ENCODE measurements around the gene TMEM106A.
"Not testable (repeated sequence)": the region's sequence is repeated elsewhere in the genome, so short reads cannot be mapped to it uniquely, and the experiment has no call there.

Gene TMEM106A

DNA sequence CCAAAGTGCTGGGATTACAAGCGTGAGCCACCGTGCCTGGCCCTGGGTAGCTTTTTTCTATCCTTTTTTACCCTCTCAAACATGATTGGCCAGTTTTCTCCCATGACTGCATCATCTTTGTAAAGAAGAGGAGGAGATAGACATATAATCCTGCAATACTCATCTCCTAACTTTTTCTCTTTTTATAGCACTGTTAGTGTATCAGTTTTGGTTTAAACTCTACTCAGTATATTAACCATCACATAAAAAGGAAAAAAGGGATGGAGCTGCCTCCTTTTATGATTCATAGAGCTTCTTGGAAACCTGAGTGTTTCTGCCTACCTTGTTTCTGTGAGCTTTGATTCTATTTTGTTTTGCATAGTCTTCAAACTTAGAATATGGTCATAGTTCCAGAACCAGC lies 12.0 kb upstream of the TMEM106A start:
- H3K4me1 Mint-ChIP-seq: no peaks in the 10 kb centered on the region
- no peaks in the 10 kb centered on the region for H3K9me3 Mint-ChIP-seq
- H3K36me3 Mint-ChIP-seq: peaks cover 30% of the 10 kb centered on the region
- no peak overlapping the region for H3K27ac Mint-ChIP-seq
- ATAC-seq (ENCODE audit: low read depth) (no peak), DNase-seq (ENCODE audit: low spot score in 2 of 2) (no peak)
- H3K4me3 Mint-ChIP-seq: no peak overlapping the region
- H3K27me3 Mint-ChIP-seq: no peaks in the 10 kb centered on the region

- no peaks in the 10 kb centered on the region for H3K4me1 Mint-ChIP-seq
- no peak overlapping the region for H3K4me3 Mint-ChIP-seq
- no peaks in the 10 kb centered on the region for H3K27me3 Mint-ChIP-seq
- no peaks in the 10 kb centered on the region for H3K9me3 Mint-ChIP-seq
- H3K27ac Mint-ChIP-seq: no peak overlapping the region
- DNase-seq (ENCODE audit: low spot score in 2 of 2) (no peak), ATAC-seq (ENCODE audit: low read depth) (no peak)
- peaks cover 28% of the 10 kb centered on the region for H3K36me3 Mint-ChIP-seq
Measured at GRCh38 chr17:43200127-43200526, 11.5 kb upstream of the TMEM106A start.

DNA sequence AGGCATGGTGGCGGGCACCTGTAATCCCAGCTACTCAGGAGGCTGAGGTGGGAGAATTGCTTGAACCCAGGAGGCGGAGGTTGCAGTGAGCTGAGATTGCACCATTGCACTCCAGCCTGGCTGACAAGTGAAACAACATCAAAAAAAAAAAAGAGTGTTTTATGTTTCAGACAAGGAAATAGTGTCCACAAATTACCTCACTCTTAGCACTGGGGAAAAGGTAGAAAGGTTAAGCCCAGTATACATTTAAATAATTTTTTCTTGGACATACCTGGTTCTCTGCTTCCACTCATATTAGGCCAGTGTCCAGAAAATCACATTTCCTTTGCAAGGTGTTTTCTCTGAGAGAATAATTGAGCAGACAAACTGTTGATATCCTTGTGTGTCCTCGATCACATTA lies 8.7 kb upstream of the TMEM106A start:
- not testable (repeated sequence) for H3K4me1 Mint-ChIP-seq; H3K9me3 Mint-ChIP-seq; ATAC-seq (ENCODE audit: low read depth); H3K27me3 Mint-ChIP-seq; DNase-seq (ENCODE audit: low spot score in 2 of 2); H3K4me3 Mint-ChIP-seq; H3K27ac Mint-ChIP-seq
- H3K36me3 Mint-ChIP-seq: peaks cover 29% of the 10 kb centered on the region

DNA sequence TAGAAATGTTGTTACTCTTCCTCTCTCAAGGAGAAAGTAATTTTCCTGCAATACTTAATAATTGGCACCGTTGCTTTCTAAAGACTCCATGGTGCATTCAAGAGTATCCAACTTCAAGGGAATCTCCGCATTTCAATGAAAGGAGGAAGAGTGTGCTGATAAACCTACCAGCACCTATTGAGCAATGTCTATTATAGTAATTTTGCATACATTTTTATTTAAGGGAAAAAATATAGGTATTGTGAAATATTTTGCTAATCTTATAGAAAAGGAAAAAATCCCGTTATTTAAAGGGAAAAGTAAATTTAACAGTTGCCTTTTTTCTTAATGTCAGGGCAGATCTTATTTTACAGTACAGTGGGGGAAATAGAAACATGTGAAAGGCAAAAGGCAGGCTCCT lies 1.1 kb upstream of the TMEM106A start:
- peak overlapping the region; percentile 93 for H3K27ac Mint-ChIP-seq

GRCh38 chr17:43211123-43211479 lies 574 bp upstream of the TMEM106A start:
- H3K27me3 Mint-ChIP-seq: no peaks in the 10 kb centered on the region
- ATAC-seq (ENCODE audit: low read depth): no peak
- no peaks in the 10 kb centered on the region for H3K9me3 Mint-ChIP-seq
- H3K4me1 Mint-ChIP-seq: peaks cover 25% of the 10 kb centered on the region
- no peak for DNase-seq (ENCODE audit: low spot score in 2 of 2)
- peak overlapping the region; percentile 94 for H3K4me3 Mint-ChIP-seq
- H3K27ac Mint-ChIP-seq: peak overlapping the region; percentile 93
- H3K36me3 Mint-ChIP-seq: peaks cover 17% of the 10 kb centered on the region

More for the DNA sequence above, 1.1 kb upstream of the TMEM106A start:
- Mint-ChIP-seq H3K27me3 (no peaks in the 10 kb centered on the region), H3K9me3 (no peaks in the 10 kb centered on the region), H3K4me3 (peak overlapping the region; percentile 94), H3K36me3 (peaks cover 15% of the 10 kb centered on the region), H3K4me1 (peaks cover 22% of the 10 kb centered on the region)
- no peak for DNase-seq (ENCODE audit: low spot score in 2 of 2)
- no peak for ATAC-seq (ENCODE audit: low read depth)

DNA sequence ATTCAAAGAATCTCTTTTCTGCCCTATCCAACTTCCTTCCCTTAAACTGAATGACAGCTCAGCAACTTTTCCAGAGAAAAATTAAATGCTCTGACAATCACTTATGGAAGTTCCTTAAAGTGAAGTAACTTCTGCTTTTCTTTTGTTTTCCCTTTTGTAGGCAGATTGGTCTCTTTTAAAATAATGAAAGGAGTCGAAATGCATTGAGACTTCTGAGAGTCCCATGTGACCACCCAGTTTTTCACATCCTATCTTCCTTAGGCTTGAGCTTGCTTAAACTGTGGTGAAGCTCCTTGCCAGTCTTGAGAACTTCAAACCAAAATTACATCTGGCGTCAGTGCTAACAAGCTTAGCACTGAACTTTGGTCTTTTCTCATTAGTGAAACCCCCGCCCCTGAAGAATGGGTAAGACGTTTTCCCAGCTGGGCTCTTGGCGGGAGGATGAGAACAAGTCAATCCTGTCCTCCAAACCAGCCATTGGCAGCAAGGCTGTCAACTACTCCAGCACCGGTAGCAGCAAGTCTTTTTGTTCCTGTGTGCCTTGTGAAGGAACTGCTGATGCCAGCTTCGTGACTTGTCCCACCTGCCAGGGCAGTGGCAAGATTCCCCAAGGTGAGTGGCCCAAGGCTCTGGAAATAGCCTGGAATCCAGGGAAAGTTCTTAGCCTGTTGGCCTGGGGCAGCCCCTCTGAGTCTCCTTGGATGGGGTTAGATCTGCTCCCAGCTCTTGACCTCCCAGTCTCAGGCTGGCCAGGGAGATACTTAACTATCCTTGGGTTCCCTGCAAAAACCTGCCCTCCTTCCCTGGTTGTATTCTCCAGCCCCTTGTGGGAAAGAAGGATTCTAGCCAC lies 1.2 kb downstream of the TMEM106A start:
- H3K27me3 Mint-ChIP-seq: no peaks in the 10 kb centered on the region
- H3K36me3 Mint-ChIP-seq: peaks cover 21% of the 10 kb centered on the region
- ATAC-seq (ENCODE audit: low read depth): no peak
- peak overlapping the region; percentile 94 for H3K4me3 Mint-ChIP-seq
- no peaks in the 10 kb centered on the region for H3K9me3 Mint-ChIP-seq
- H3K27ac Mint-ChIP-seq: peak overlapping the region; percentile 93
- peaks cover 27% of the 10 kb centered on the region for H3K4me1 Mint-ChIP-seq
- no peak for DNase-seq (ENCODE audit: low spot score in 2 of 2)

GRCh38 chr17:43213545-43213944 lies 1.9 kb downstream of the TMEM106A start:
- Mint-ChIP-seq H3K4me3 (peak overlapping the region; percentile 35), H3K36me3 (peaks cover 18% of the 10 kb centered on the region), H3K27me3 (no peaks in the 10 kb centered on the region), H3K27ac (no peak overlapping the region), H3K4me1 (peaks cover 24% of the 10 kb centered on the region), H3K9me3 (no peaks in the 10 kb centered on the region)
- DNase-seq (ENCODE audit: low spot score in 2 of 2) (no peak), ATAC-seq (ENCODE audit: low read depth) (no peak)

DNA sequence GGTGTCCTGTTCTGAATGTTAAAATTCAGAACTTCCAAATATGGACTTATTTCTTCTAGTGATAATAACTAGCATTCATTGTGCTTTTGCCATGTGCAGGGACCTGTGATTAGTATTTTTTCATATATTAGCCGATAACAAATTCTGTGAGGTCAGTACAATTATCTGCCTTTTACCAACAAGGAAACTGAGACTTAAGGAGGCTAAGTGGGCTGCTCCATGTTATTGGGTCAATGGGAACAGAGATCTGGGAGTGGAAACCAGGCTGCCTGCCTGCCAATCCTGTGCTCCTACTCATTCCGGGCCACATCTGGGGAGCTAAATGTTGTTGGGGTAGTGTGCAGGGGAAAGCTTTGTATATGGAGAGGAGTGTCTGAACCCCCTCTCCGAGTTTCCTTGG lies 3.7 kb downstream of the TMEM106A start:
- DNase-seq (ENCODE audit: low spot score in 2 of 2) (no peak), ATAC-seq (ENCODE audit: low read depth) (no peak)
- no peaks in the 10 kb centered on the region for H3K9me3 Mint-ChIP-seq
- no peaks in the 10 kb centered on the region for H3K27me3 Mint-ChIP-seq
- no peak overlapping the region for H3K27ac Mint-ChIP-seq
- H3K4me1 Mint-ChIP-seq: peaks cover 24% of the 10 kb centered on the region
- H3K36me3 Mint-ChIP-seq: peaks cover 21% of the 10 kb centered on the region
- H3K4me3 Mint-ChIP-seq: no peak overlapping the region

GRCh38 chr17:43216369-43216761 lies 4.7 kb downstream of the TMEM106A start:
- Mint-ChIP-seq H3K27ac (no peak overlapping the region), H3K36me3 (peaks cover 23% of the 10 kb centered on the region), H3K27me3 (no peaks in the 10 kb centered on the region), H3K9me3 (no peaks in the 10 kb centered on the region), H3K4me3 (no peak overlapping the region), H3K4me1 (peaks cover 20% of the 10 kb centered on the region)
- ATAC-seq (ENCODE audit: low read depth): no peak
- no peak for DNase-seq (ENCODE audit: low spot score in 2 of 2)

GRCh38 chr17:43216762-43217613 lies 5.3 kb downstream of the TMEM106A start:
- ATAC-seq (ENCODE audit: low read depth) (no peak), DNase-seq (ENCODE audit: low spot score in 2 of 2) (no peak)
- Mint-ChIP-seq H3K9me3 (no peaks in the 10 kb centered on the region), H3K36me3 (peaks cover 23% of the 10 kb centered on the region), H3K4me3 (no peak overlapping the region), H3K4me1 (peaks cover 19% of the 10 kb centered on the region), H3K27ac (no peak overlapping the region), H3K27me3 (no peaks in the 10 kb centered on the region)

DNA sequence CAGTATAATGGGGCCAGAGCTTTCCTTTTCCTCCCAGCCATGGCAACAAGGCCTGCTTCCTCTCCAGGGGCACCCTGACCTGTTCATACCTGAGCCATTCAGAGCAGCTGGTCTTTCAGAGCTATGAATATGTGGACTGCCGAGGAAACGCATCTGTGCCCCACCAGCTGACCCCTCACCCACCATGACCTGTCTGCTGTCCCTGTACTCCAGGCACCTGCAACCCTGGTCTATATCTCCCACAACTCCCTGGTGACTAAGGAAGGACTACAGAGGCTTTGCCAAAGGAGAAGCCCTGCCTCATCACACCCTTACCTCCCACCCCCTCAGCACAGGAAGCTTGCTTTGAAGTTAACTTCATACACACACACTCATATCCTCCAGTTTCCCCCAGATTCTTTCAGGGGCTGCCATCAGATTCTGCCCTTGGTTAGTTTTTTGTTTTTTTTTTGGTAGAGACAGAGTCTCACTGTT lies 6.0 kb downstream of the TMEM106A start:
- no peaks in the 10 kb centered on the region for H3K27me3 Mint-ChIP-seq
- H3K4me3 Mint-ChIP-seq: no peak overlapping the region
- H3K9me3 Mint-ChIP-seq: no peaks in the 10 kb centered on the region
- no peak for ATAC-seq (ENCODE audit: low read depth)
- H3K4me1 Mint-ChIP-seq: peaks cover 12% of the 10 kb centered on the region
- peaks cover 23% of the 10 kb centered on the region for H3K36me3 Mint-ChIP-seq
- peak overlapping the region; percentile 20 for H3K27ac Mint-ChIP-seq
- DNase-seq (ENCODE audit: low spot score in 2 of 2): peak in 1 of 2 donors; percentile 4

DNA sequence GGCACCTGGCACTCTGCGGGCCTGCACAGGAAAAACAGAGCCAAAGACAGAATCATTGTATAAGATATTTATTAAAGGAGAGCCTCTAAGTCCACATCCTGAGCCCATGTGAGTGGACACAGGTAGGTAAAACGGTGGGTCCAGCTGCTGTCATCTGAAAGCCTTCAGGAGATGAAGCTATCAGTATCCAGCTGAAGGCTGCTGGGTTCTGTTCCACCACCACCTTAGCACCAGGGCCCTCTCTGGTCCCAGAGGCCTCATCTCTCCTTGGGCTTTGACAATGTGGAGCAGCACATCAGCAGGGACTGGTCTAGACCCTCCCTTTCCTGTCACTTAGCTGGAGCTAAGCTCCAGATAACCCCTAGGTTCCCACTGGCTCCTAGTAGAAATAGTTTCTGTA lies 7.3 kb downstream of the TMEM106A start:
- H3K27ac Mint-ChIP-seq: no peak overlapping the region
- H3K27me3 Mint-ChIP-seq: no peaks in the 10 kb centered on the region
- ATAC-seq (ENCODE audit: low read depth) (no peak), DNase-seq (ENCODE audit: low spot score in 2 of 2) (peak in 1 of 2 donors; percentile 4)
- peaks cover 10% of the 10 kb centered on the region for H3K4me1 Mint-ChIP-seq
- H3K4me3 Mint-ChIP-seq: no peak overlapping the region
- no peaks in the 10 kb centered on the region for H3K9me3 Mint-ChIP-seq
- peaks cover 26% of the 10 kb centered on the region for H3K36me3 Mint-ChIP-seq

GRCh38 chr17:43219746-43220380 lies 8.2 kb downstream of the TMEM106A start:
- Mint-ChIP-seq H3K4me1 (peaks cover 11% of the 10 kb centered on the region), H3K4me3 (no peak overlapping the region), H3K27ac (no peak overlapping the region), H3K36me3 (peaks cover 26% of the 10 kb centered on the region), H3K9me3 (no peaks in the 10 kb centered on the region), H3K27me3 (no peaks in the 10 kb centered on the region)
- peak in 1 of 2 donors; percentile 6 for DNase-seq (ENCODE audit: low spot score in 2 of 2)
- ATAC-seq (ENCODE audit: low read depth): no peak
